B cell (primary cell): ENCODE measurements around the gene CINP. TPM values are rescaled to one million over a fixed set of nuclear protein-coding genes. Genes with fewer than 3 reads are reported as not detected.

Source experiments
- ATAC-seq: fragments of 200-7000 bp; cut with Tn5 transposase; one replicate; pipeline ENCODE4 v1.10.0; 2021; ENCODE audit warnings: low read depth, mild to moderate bottlenecking, moderate number of reproducible peaks, moderate library complexity
- CTCF ChIA-PET: fragments of 350-600 bp; sonication (Branson Sonifier 250); formaldehyde crosslinking; loops from one replicate; lab custom pipeline; 2021; ENCODE audit warnings: antibody characterized with exemption, inconsistent platforms; lab: Charles Lee
- POLR2A ChIA-PET: fragments of 350-600 bp; sonication (Branson Sonifier 250); formaldehyde crosslinking; loops from one replicate; lab custom pipeline; 2021; ENCODE audit warnings: antibody characterized with exemption; lab: Charles Lee
- DNase-seq: peaks from one replicate; pipeline ENCODE4 v3.0.0; 2013
- H2AFZ ChIP-seq: 2 replicates; pipeline ENCODE4 v1.6.1; 2012; ENCODE audit warnings: mild to moderate bottlenecking, low read depth, low read length; ENCODE audit not compliant: insufficient read depth, poor library complexity, severe bottlenecking
- H3K27ac ChIP-seq, 2 donors: 1 replicate in 1 of 2; 2 replicates in 1 of 2; pipeline ENCODE4 v1.5.1; 2012 to 2013; ENCODE audit warnings: low read length in 2 of 2, mild to moderate bottlenecking in 2 of 2, moderate library complexity in 1 of 2
- H3K27me3 ChIP-seq, 4 experiments: fragments of 200-600 bp in 1 of 4; sonication (generic) in 1 of 4; replicated peaks in 1 of 4; 1 replicate in 2 of 4; 2 replicates in 2 of 4; pipeline versions ENCODE4 v1.6.1 to v1.7.0; 2013 to 2016; ENCODE audit warnings: low read length in 3 of 4, mild to moderate bottlenecking in 2 of 4, mixed read lengths in 1 of 4, moderate library complexity in 1 of 4; ENCODE audit not compliant: insufficient read depth in 4 of 4, control insufficient read depth in 3 of 4; ENCODE audit errors: control extremely low read depth in 1 of 4
- H3K36me3 ChIP-seq, 2 experiments: replicated peaks in 1 of 2; 1 replicate in 1 of 2; 2 replicates in 1 of 2; pipeline versions ENCODE4 v1.6.1 to v1.7.1; 2013; ENCODE audit warnings: low read length in 1 of 2; ENCODE audit not compliant: insufficient read depth in 2 of 2, control insufficient read depth in 1 of 2; ENCODE audit errors: control extremely low read depth in 1 of 2, extremely low read depth in 1 of 2
- H3K4me1 ChIP-seq, 2 donors: fragments of 200-600 bp in 1 of 2; sonication (generic) in 1 of 2; 1 replicate in 1 of 2; 2 replicates in 1 of 2; pipeline versions ENCODE4 v1.5.1 to v1.6.1; 2013 to 2017; ENCODE audit warnings: low read length in 2 of 2; ENCODE audit not compliant: control insufficient read depth in 2 of 2, insufficient read depth in 2 of 2
- H3K4me2 ChIP-seq: replicated peaks from 2 replicates; pipeline ENCODE3; 2012; ENCODE audit warnings: mild to moderate bottlenecking, low read depth, low read length; ENCODE audit not compliant: poor library complexity, severe bottlenecking
- H3K4me3 ChIP-seq, 5 experiments: fragments of 200-600 bp in 1 of 5; sonication (generic) in 1 of 5; 1 replicate in 3 of 5; 2 replicates in 2 of 5; pipeline versions ENCODE4 v1.5.1 to v1.7.0; 2011 to 2016; ENCODE audit warnings: low read length in 4 of 5, mild to moderate bottlenecking in 4 of 5, low read depth in 2 of 5, control low read depth in 1 of 5, moderate library complexity in 1 of 5; ENCODE audit not compliant: insufficient read depth in 1 of 5; ENCODE audit errors: control extremely low read depth in 1 of 5, extremely low read depth in 1 of 5
- H3K79me2 ChIP-seq: fragments of 200-600 bp; sonication (generic); one replicate; pipeline ENCODE4 v1.6.0; 2016; ENCODE audit warnings: low read length; ENCODE audit not compliant: control insufficient read depth, insufficient read depth
- H3K9ac ChIP-seq: fragments of 200-600 bp; sonication (generic); 2 replicates; pipeline ENCODE4 v1.6.1; 2017; ENCODE audit warnings: mild to moderate bottlenecking, low read length, moderate library complexity
- H3K9me3 ChIP-seq, 3 donors: one replicate each; pipeline versions ENCODE4 v1.6.1 to v1.7.1; 2013; ENCODE audit warnings: low read length in 2 of 3; ENCODE audit not compliant: control insufficient read depth in 2 of 3, insufficient read depth in 1 of 3; ENCODE audit errors: control extremely low read depth in 1 of 3
- H4K20me1 ChIP-seq: 2 replicates; pipeline ENCODE4 v1.6.0; 2012; ENCODE audit warnings: mild to moderate bottlenecking, low read length; ENCODE audit not compliant: insufficient read depth, control insufficient read depth, poor library complexity, severe bottlenecking
- H3K27ac Mint-ChIP-seq: one replicate; pipeline ENCODE4 v1.8.0; 2021; ENCODE audit warnings: mixed read lengths
- H3K27me3 Mint-ChIP-seq: one replicate; pipeline ENCODE4 v1.8.0; 2021; ENCODE audit warnings: mixed read lengths
- H3K4me1 Mint-ChIP-seq: one replicate; pipeline ENCODE4 v1.8.0; 2021; ENCODE audit warnings: mixed read lengths
- H3K4me3 Mint-ChIP-seq: one replicate; pipeline ENCODE4 v1.8.0; 2021; ENCODE audit warnings: mixed read lengths
- H3K9me3 Mint-ChIP-seq: one replicate; pipeline ENCODE4 v1.8.0; 2022; ENCODE audit warnings: mixed read lengths; ENCODE audit not compliant: insufficient read depth
- CTCF ChIP-seq: fragments of 200-600 bp; IDR thresholded peaks from one replicate; pipeline ENCODE4 v1.8.0; 2022; ENCODE audit warnings: antibody characterized with exemption, mild to moderate bottlenecking
- EZH2 ChIP-seq: IDR thresholded peaks from 2 replicates; pipeline ENCODE4 v1.6.1; 2012; ENCODE audit warnings: borderline replicate concordance, low read depth, mild to moderate bottlenecking, moderate library complexity, low read length; ENCODE audit not compliant: insufficient read depth, poor library complexity, severe bottlenecking
- WGBS: methylation state at CpG from one replicate; pipeline ENCODE4 v1.1.5; 2013; ENCODE audit warnings: missing lambda C conversion rate; ENCODE audit not compliant: insufficient coverage; 5-methylcytosine and 5-hydroxymethylcytosine counted together
- intact Hi-C: fragments of 100-400 bp; cut with micrococcal nuclease; formaldehyde crosslinking; loops from one replicate; pipeline ENCODE4 v1.10.0; 2022
- polyA plus RNA-seq: library from polyadenylated mRNA; depleted of rRNA; stranded (reverse); fragments of >200 nt; gene quantifications from 2 replicates; pipeline ENCODE4 v1.2.3, GENCODE V29; 2012
- total RNA-seq, 2 donors: library from RNA; stranded (reverse); fragments of 120-200 nt in 1 of 2; gene quantifications; 1 replicate in 1 of 2; 2 replicates in 1 of 2; pipeline versions ENCODE4 v1.2.3 to v1.2.4, GENCODE V29; 2013 to 2022

CINP gene
- total and polyA plus RNA-seq, 2 donors (not counting 1 experiment from before 2014, with no cell fraction given): 21.9 to 28.8 TPM

- no peak overlapping the region for H3K4me3 ChIP-seq
- no peak overlapping the region for H3K27ac ChIP-seq
- no peaks in the 10 kb centered on the region for H3K79me2 ChIP-seq
- H3K4me1 ChIP-seq: no peaks in the 10 kb centered on the region
- H3K27ac Mint-ChIP-seq: no peak overlapping the region
- 84% methylated on average over 4 of the region's 5 CpGs for WGBS
- no peak overlapping the region for H3K4me3 Mint-ChIP-seq
- ATAC-seq (no peak), DNase-seq (no peak)
- H3K9ac ChIP-seq: no peak overlapping the region
- H3K4me2 ChIP-seq: no peak overlapping the region
- H2AFZ ChIP-seq: no peak overlapping the region
- ChIA-PET POLR2A (no interaction called here), CTCF (no interaction called here)
- no peaks in the 10 kb centered on the region for H3K9me3 Mint-ChIP-seq
- no peaks in the 10 kb centered on the region for H3K27me3 ChIP-seq
- H3K36me3 ChIP-seq: peaks cover 0 to 5% of the 10 kb centered on the region in 2 experiments
- H3K9me3 ChIP-seq: no peaks in the 10 kb centered on the region
- TF ChIP-seq EZH2 (no peak), CTCF (no peak)
- peaks cover 4% of the 10 kb centered on the region for H3K4me1 Mint-ChIP-seq
- intact Hi-C loops: no loop called here
- H3K27me3 Mint-ChIP-seq: no peaks in the 10 kb centered on the region
- no peaks in the 10 kb centered on the region for H4K20me1 ChIP-seq
Observed at GRCh38 chr14:102375119-102375518, 12.4 kb upstream of the CINP start.

- ChIA-PET POLR2A (no interaction called here), CTCF (no interaction called here)
- no peak overlapping the region for H3K4me3 ChIP-seq
- no peaks in the 10 kb centered on the region for H3K27me3 Mint-ChIP-seq
- H3K4me1 Mint-ChIP-seq: peaks cover 4% of the 10 kb centered on the region
- TF ChIP-seq CTCF: no peak
- TF ChIP-seq EZH2: no peak
- no peaks in the 10 kb centered on the region for H4K20me1 ChIP-seq
- intact Hi-C loops: no loop called here
- peaks cover 0 to 4% of the 10 kb centered on the region in 2 experiments for H3K36me3 ChIP-seq
- H3K9ac ChIP-seq: no peak overlapping the region
- no peak for ATAC-seq
- no peaks in the 10 kb centered on the region for H3K9me3 Mint-ChIP-seq
- no peak overlapping the region for H3K4me2 ChIP-seq
- no peaks in the 10 kb centered on the region for H3K9me3 ChIP-seq
- H3K27ac Mint-ChIP-seq: no peak overlapping the region
- H3K4me1 ChIP-seq: peaks cover 0 to 2% of the 10 kb centered on the region in 2 donors
- no peak overlapping the region for H2AFZ ChIP-seq
- 80% methylated on average over 1 of the region's 2 CpGs for WGBS
- no peak overlapping the region for H3K27ac ChIP-seq
- no peak overlapping the region for H3K4me3 Mint-ChIP-seq
- H3K79me2 ChIP-seq: no peaks in the 10 kb centered on the region
- no peak for DNase-seq
- H3K27me3 ChIP-seq: no peaks in the 10 kb centered on the region
Observed at GRCh38 chr14:102374264-102374663, 11.6 kb upstream of the CINP start.
